ENCODE measurements around the gene LLCFC1. TPM values are rescaled to one million over a fixed set of nuclear protein-coding genes. Genes with fewer than 3 reads are reported as not detected.

Gene LLCFC1
- total and polyA plus RNA-seq, 2 experiments from 2014 or later: not detected

DNA sequence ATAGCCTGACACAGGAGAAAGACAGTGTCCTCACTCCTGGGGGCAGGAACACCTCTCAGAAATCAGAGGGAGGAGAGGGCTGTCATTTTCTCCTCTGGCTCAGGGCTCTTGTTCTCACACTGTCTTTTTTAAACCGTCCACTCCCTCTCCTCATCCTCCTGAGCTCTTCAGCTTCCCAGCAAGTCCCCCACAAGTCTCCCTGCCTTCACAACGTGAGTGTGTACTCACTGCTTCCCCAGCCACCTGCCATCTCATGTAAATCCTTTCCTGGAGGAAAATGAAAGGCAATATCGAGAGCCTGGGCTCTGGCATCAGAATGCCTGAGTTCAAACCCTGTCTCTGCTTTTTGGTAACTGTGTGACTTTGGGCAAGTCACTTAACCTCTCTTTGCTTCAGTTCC, 5.7 kb downstream of the LLCFC1 start:
- no peaks in the 10 kb centered on the region for H4K20me1 ChIP-seq (replicated peaks; ENCODE audit: insufficient read depth)
- H2AFZ ChIP-seq: no peak overlapping the region
- H3F3A ChIP-seq (replicated peaks; ENCODE audit: low read depth): no peaks in the 10 kb centered on the region
- Mint-ChIP-seq H3K27me3 (ENCODE audit: insufficient read depth, low read depth, poor library complexity) (peaks cover 5% of the 10 kb centered on the region), H3K27ac (no peak overlapping the region), H3K9me3 (no peaks in the 10 kb centered on the region), H3K4me3 (no peak overlapping the region), H3K36me3 (ENCODE audit: low read depth) (no peaks in the 10 kb centered on the region), H3K4me1 (no peaks in the 10 kb centered on the region)
- DNase-seq (ENCODE audit: low spot score) (no peak), ATAC-seq (no peak)
- no peaks in the 10 kb centered on the region for H3K79me2 ChIP-seq (replicated peaks; ENCODE audit: insufficient read depth)
- H3K4me2 ChIP-seq: no peak overlapping the region
- no peaks in the 10 kb centered on the region for H3K4me1 ChIP-seq (ENCODE audit: insufficient read depth)
- 0 out of 2 replicates have a peak, but pooled peaks cover 7% of the 10 kb centered on the region for H3K9me2 ChIP-seq (ENCODE audit: insufficient read depth)
- H3K4me3 ChIP-seq: no peak overlapping the region
- no peak overlapping the region for H3K27ac ChIP-seq (ENCODE audit: low read depth)
- H3K36me3 ChIP-seq (ENCODE audit: insufficient read depth): no peaks in the 10 kb centered on the region
- TF ChIP-seq, protein P1, sequence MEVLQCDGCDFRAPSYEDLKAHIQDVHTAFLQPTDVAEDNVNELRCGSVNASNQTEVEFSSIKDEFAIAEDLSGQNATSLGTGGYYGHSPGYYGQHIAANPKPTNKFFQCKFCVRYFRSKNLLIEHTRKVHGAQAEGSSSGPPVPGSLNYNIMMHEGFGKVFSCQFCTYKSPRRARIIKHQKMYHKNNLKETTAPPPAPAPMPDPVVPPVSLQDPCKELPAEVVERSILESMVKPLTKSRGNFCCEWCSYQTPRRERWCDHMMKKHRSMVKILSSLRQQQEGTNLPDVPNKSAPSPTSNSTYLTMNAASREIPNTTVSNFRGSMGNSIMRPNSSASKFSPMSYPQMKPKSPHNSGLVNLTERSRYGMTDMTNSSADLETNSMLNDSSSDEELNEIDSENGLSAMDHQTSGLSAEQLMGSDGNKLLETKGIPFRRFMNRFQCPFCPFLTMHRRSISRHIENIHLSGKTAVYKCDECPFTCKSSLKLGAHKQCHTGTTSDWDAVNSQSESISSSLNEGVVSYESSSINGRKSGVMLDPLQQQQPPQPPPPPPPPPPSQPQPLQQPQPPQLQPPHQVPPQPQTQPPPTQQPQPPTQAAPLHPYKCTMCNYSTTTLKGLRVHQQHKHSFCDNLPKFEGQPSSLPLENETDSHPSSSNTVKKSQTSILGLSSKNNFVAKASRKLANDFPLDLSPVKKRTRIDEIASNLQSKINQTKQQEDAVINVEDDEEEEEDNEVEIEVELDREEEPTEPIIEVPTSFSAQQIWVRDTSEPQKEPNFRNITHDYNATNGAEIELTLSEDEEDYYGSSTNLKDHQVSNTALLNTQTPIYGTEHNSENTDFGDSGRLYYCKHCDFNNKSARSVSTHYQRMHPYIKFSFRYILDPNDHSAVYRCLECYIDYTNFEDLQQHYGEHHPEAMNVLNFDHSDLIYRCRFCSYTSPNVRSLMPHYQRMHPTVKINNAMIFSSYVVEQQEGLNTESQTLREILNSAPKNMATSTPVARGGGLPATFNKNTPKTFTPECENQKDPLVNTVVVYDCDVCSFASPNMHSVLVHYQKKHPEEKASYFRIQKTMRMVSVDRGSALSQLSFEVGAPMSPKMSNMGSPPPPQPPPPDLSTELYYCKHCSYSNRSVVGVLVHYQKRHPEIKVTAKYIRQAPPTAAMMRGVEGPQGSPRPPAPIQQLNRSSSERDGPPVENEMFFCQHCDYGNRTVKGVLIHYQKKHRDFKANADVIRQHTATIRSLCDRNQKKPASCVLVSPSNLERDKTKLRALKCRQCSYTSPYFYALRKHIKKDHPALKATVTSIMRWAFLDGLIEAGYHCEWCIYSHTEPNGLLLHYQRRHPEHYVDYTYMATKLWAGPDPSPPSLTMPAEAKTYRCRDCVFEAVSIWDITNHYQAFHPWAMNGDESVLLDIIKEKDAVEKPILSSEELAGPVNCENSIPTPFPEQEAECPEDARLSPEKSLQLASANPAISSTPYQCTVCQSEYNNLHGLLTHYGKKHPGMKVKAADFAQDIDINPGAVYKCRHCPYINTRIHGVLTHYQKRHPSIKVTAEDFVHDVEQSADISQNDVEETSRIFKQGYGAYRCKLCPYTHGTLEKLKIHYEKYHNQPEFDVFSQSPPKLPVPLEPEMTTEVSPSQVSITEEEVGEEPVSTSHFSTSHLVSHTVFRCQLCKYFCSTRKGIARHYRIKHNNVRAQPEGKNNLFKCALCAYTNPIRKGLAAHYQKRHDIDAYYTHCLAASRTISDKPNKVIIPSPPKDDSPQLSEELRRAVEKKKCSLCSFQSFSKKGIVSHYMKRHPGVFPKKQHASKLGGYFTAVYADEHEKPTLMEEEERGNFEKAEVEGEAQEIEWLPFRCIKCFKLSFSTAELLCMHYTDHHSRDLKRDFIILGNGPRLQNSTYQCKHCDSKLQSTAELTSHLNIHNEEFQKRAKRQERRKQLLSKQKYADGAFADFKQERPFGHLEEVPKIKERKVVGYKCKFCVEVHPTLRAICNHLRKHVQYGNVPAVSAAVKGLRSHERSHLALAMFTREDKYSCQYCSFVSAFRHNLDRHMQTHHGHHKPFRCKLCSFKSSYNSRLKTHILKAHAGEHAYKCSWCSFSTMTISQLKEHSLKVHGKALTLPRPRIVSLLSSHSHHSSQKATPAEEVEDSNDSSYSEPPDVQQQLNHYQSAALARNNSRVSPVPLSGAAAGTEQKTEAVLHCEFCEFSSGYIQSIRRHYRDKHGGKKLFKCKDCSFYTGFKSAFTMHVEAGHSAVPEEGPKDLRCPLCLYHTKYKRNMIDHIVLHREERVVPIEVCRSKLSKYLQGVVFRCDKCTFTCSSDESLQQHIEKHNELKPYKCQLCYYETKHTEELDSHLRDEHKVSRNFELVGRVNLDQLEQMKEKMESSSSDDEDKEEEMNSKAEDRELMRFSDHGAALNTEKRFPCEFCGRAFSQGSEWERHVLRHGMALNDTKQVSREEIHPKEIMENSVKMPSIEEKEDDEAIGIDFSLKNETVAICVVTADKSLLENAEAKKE (CRISPR knock-in tag; IDR thresholded peaks at IDR 0.05): no peak
- TF ChIP-seq, protein P2, sequence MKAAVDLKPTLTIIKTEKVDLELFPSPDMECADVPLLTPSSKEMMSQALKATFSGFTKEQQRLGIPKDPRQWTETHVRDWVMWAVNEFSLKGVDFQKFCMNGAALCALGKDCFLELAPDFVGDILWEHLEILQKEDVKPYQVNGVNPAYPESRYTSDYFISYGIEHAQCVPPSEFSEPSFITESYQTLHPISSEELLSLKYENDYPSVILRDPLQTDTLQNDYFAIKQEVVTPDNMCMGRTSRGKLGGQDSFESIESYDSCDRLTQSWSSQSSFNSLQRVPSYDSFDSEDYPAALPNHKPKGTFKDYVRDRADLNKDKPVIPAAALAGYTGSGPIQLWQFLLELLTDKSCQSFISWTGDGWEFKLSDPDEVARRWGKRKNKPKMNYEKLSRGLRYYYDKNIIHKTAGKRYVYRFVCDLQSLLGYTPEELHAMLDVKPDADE (IDR thresholded peaks at IDR 0.05): no peak
- no peaks in the 10 kb centered on the region for H3K27me3 ChIP-seq (ENCODE audit: insufficient read depth)

DNA sequence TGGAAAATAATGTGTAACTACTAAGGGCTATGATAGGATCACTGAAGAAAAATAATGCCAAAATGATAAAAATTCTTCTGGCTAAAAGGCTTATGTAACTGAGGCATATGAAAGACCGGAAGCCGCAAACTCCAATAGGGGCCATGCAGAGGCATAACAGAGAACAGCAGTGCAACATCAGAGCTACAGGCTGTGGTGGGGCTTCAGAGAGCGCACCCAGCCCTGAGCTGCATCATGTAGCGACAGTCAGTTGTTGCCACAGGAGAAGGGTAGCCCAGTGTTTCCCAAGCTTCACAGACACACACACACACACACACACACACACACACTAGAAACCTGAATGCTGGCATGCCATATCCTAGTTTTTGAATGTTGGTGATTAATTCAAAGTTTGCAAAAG, 9.3 kb downstream of the LLCFC1 start:
- Histone ChIP-seq H3K9me2 (ENCODE audit: insufficient read depth) (0 out of 2 replicates have a peak, but pooled peaks cover 2% of the 10 kb centered on the region), H3K27me3 (ENCODE audit: insufficient read depth) (no peaks in the 10 kb centered on the region), H3F3A (replicated peaks; ENCODE audit: low read depth) (no peaks in the 10 kb centered on the region), H3K4me1 (ENCODE audit: insufficient read depth) (no peaks in the 10 kb centered on the region), H3K4me2 (no peak overlapping the region), H3K27ac (ENCODE audit: low read depth) (no peak overlapping the region), H3K79me2 (replicated peaks; ENCODE audit: insufficient read depth) (no peaks in the 10 kb centered on the region), H3K4me3 (no peak overlapping the region), H3K36me3 (ENCODE audit: insufficient read depth) (no peaks in the 10 kb centered on the region), H4K20me1 (replicated peaks; ENCODE audit: insufficient read depth) (no peaks in the 10 kb centered on the region), H2AFZ (no peak overlapping the region)
- no peak for ATAC-seq
- H3K27me3 Mint-ChIP-seq (ENCODE audit: insufficient read depth, low read depth, poor library complexity): peaks cover 8% of the 10 kb centered on the region
- no peak overlapping the region for H3K27ac Mint-ChIP-seq
- peaks cover 6% of the 10 kb centered on the region for H3K36me3 Mint-ChIP-seq (ENCODE audit: low read depth)
- no peak overlapping the region for H3K4me3 Mint-ChIP-seq
- DNase-seq (ENCODE audit: low spot score): no peak
- peaks cover 5% of the 10 kb centered on the region; the same call in 1 of the 3 replicates for H3K9me3 Mint-ChIP-seq
- H3K4me1 Mint-ChIP-seq: no peaks in the 10 kb centered on the region
- TF ChIP-seq, protein P3, sequence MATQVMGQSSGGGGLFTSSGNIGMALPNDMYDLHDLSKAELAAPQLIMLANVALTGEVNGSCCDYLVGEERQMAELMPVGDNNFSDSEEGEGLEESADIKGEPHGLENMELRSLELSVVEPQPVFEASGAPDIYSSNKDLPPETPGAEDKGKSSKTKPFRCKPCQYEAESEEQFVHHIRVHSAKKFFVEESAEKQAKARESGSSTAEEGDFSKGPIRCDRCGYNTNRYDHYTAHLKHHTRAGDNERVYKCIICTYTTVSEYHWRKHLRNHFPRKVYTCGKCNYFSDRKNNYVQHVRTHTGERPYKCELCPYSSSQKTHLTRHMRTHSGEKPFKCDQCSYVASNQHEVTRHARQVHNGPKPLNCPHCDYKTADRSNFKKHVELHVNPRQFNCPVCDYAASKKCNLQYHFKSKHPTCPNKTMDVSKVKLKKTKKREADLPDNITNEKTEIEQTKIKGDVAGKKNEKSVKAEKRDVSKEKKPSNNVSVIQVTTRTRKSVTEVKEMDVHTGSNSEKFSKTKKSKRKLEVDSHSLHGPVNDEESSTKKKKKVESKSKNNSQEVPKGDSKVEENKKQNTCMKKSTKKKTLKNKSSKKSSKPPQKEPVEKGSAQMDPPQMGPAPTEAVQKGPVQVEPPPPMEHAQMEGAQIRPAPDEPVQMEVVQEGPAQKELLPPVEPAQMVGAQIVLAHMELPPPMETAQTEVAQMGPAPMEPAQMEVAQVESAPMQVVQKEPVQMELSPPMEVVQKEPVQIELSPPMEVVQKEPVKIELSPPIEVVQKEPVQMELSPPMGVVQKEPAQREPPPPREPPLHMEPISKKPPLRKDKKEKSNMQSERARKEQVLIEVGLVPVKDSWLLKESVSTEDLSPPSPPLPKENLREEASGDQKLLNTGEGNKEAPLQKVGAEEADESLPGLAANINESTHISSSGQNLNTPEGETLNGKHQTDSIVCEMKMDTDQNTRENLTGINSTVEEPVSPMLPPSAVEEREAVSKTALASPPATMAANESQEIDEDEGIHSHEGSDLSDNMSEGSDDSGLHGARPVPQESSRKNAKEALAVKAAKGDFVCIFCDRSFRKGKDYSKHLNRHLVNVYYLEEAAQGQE (IDR thresholded peaks at IDR 0.05; ENCODE audit: unreplicated experiment): no peak
- TF ChIP-seq, protein P2 (IDR thresholded peaks at IDR 0.05): no peak
- no peak for TF ChIP-seq ZNF331 (CRISPR knock-in tag; IDR thresholded peaks at IDR 0.05; ENCODE audit: low read depth)
- no peak for TF ChIP-seq EZH2 (IDR thresholded peaks at IDR 0.05; ENCODE audit: low read depth, unreplicated experiment)
- TF ChIP-seq POLR2AphosphoS5 (IDR thresholded peaks at IDR 0.05; ENCODE audit: low read depth): no peak
- TF ChIP-seq, protein P4, sequence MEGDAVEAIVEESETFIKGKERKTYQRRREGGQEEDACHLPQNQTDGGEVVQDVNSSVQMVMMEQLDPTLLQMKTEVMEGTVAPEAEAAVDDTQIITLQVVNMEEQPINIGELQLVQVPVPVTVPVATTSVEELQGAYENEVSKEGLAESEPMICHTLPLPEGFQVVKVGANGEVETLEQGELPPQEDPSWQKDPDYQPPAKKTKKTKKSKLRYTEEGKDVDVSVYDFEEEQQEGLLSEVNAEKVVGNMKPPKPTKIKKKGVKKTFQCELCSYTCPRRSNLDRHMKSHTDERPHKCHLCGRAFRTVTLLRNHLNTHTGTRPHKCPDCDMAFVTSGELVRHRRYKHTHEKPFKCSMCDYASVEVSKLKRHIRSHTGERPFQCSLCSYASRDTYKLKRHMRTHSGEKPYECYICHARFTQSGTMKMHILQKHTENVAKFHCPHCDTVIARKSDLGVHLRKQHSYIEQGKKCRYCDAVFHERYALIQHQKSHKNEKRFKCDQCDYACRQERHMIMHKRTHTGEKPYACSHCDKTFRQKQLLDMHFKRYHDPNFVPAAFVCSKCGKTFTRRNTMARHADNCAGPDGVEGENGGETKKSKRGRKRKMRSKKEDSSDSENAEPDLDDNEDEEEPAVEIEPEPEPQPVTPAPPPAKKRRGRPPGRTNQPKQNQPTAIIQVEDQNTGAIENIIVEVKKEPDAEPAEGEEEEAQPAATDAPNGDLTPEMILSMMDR (conservative IDR thresholded peaks at IDR 0.05; ENCODE audit: low read depth in 2 of 2): no peak

Data from GM23338 (cell line).